ENCODE measurements around the gene WDFY2.
"Not testable (repeated sequence)": the region's sequence is repeated elsewhere in the genome, so short reads cannot be mapped to it uniquely, and the experiment has no call there.

Gene WDFY2

GRCh38 chr13:51564671-51565070 lies 19.6 kb upstream of the WDFY2 start:
- H3K4me3 ChIP-seq (ENCODE audit: low read length) = no peak overlapping the region
- no peak for DNase-seq (ENCODE audit: low read depth)
- TF ChIP-seq CTCF (conservative IDR thresholded peaks at IDR 0.05; ENCODE audit: low read length) = no peak

GRCh38 chr13:51569001-51569400 lies 15.3 kb upstream of the WDFY2 start:
- not testable (repeated sequence) for H3K4me3 ChIP-seq (ENCODE audit: low read length); DNase-seq (ENCODE audit: low read depth)

GRCh38 chr13:51576754-51577153 lies 7.5 kb upstream of the WDFY2 start:
- no peak overlapping the region for H3K4me3 ChIP-seq (ENCODE audit: low read length)
- DNase-seq (ENCODE audit: low read depth) = no peak
- no peak for TF ChIP-seq CTCF (conservative IDR thresholded peaks at IDR 0.05; ENCODE audit: low read length)

- no peak for TF ChIP-seq CTCF (conservative IDR thresholded peaks at IDR 0.05; ENCODE audit: low read length)
- DNase-seq (ENCODE audit: low read depth) = no peak
Observed at GRCh38 chr13:51577690-51578089, 6.6 kb upstream of the WDFY2 start.

GRCh38 chr13:51579676-51580075 lies 4.6 kb upstream of the WDFY2 start:
- H3K4me3 ChIP-seq (ENCODE audit: low read length) = no peak overlapping the region
- TF ChIP-seq CTCF (conservative IDR thresholded peaks at IDR 0.05; ENCODE audit: low read length) = no peak
- DNase-seq (ENCODE audit: low read depth) = no peak

More at GRCh38 chr13:51577690-51578089, 6.6 kb upstream of the WDFY2 start:
- no peak overlapping the region for H3K4me3 ChIP-seq (ENCODE audit: low read length)

- no peak for DNase-seq (ENCODE audit: low read depth)
- TF ChIP-seq CTCF (conservative IDR thresholded peaks at IDR 0.05; ENCODE audit: low read length) = no peak
- H3K4me3 ChIP-seq (ENCODE audit: low read length) = no peak overlapping the region
Observed at GRCh38 chr13:51581148-51581820, 3.0 kb upstream of the WDFY2 start.

GRCh38 chr13:51583469-51583874 lies 790 bp upstream of the WDFY2 start:
- peak overlapping the region; percentile 59 for H3K4me3 ChIP-seq (ENCODE audit: low read length)
- no peak for DNase-seq (ENCODE audit: low read depth)
- TF ChIP-seq CTCF (conservative IDR thresholded peaks at IDR 0.05; ENCODE audit: low read length) = no peak

Measured in AG10803 (cell line).